ENCODE data around the gene PPP2R3B.

PPP2R3B gene

GRCh38 chrX:298993-299392 is 87.7 kb downstream of the PPP2R3B start:
- DNase-seq (ENCODE audit: low spot score) = no peak

- no peak for DNase-seq (ENCODE audit: low spot score)
Observed at GRCh38 chrX:295136-295535, 91.6 kb downstream of the PPP2R3B start.

- DNase-seq (ENCODE audit: low spot score) = no peak
Observed at GRCh38 chrX:292900-293897, 93.5 kb downstream of the PPP2R3B start.

GRCh38 chrX:291411-291901 is 95.3 kb downstream of the PPP2R3B start:
- DNase-seq (ENCODE audit: low spot score) = no peak

- no peak for DNase-seq (ENCODE audit: low spot score)
Observed at GRCh38 chrX:290476-291166, 96.1 kb downstream of the PPP2R3B start.

GRCh38 chrX:288561-288991 is 98.1 kb downstream of the PPP2R3B start:
- DNase-seq (ENCODE audit: low spot score) = no peak

- no peak for DNase-seq (ENCODE audit: low spot score)
Observed at GRCh38 chrX:287670-288069, 99.0 kb downstream of the PPP2R3B start.

GRCh38 chrX:285076-285677 is 101.5 kb downstream of the PPP2R3B start:
- no peak for DNase-seq (ENCODE audit: low spot score)
